Adrenal gland (tissue), 12 donors: Measurements from ENCODE around the gene COX19. TPM values are rescaled to one million over a fixed set of nuclear protein-coding genes. Genes with fewer than 3 reads are reported as not detected.

Source experiments
- DNase-seq, 7 donors: peaks; one replicate each; pipeline ENCODE4 v3.0.0-alpha.2; 2019 to 2020
- H3K27ac ChIP-seq, 5 donors: fragments of 200-600 bp; sonication (generic) in 4 of 5; 1 replicate in 3 of 5; 2 replicates in 2 of 5; pipeline versions ENCODE4 v1.5.1 to v1.8.0; 2016 to 2020; ENCODE audit warnings: mild to moderate bottlenecking in 1 of 5
- H3K27me3 ChIP-seq: fragments of 200-600 bp; 2 replicates; pipeline ENCODE4 v1.8.0; 2021
- H3K36me3 ChIP-seq, 2 donors: fragments of 200-600 bp; replicated peaks in 1 of 2; 1 replicate in 1 of 2; 2 replicates in 1 of 2; pipeline versions ENCODE4 v1.5.1 to v1.8.0; 2018 to 2022
- H3K4me1 ChIP-seq, 2 donors: fragments of 200-600 bp; replicated peaks in 1 of 2; 1 replicate in 1 of 2; 2 replicates in 1 of 2; pipeline versions ENCODE4 v1.5.1 to v1.8.0; 2018 to 2021
- H3K4me3 ChIP-seq, 4 donors: fragments of 200-600 bp; sonication (generic) in 3 of 4; one replicate each; pipeline ENCODE4 v1.5.1; 2016 to 2018
- H3K9me3 ChIP-seq, 3 donors: fragments of 200-600 bp; sonication (generic) in 1 of 3; replicated peaks in 1 of 3; 1 replicate in 2 of 3; 2 replicates in 1 of 3; pipeline versions ENCODE4 v1.5.1 to v1.8.0; 2016 to 2021
- POLR2A ChIP-seq, 2 donors: fragments of 450-650 bp; IDR thresholded peaks; one replicate each; pipeline ENCODE4 v1.6.1; 2017; ENCODE audit warnings: antibody characterized with exemption in 2 of 2, mild to moderate bottlenecking in 2 of 2, moderate library complexity in 1 of 2
- WGBS, 4 donors: extraction: QIAGEN DNeasy Blood & Tissue Kit in 2 of 4; methylation state at CpG; one replicate each; pipeline versions ENCODE4 v1.1.5 to v1.1.7; 2013 to 2017; 5-methylcytosine and 5-hydroxymethylcytosine counted together
- intact Hi-C, 2 donors: fragments of 100-400 bp; cut with DNase I; formaldehyde crosslinking; loops; one replicate each; pipeline versions ENCODE4 v1.14.1 to v1.15.0; 2022 to 2023
- polyA plus RNA-seq, 3 donors: library from polyadenylated mRNA; stranded (reverse); fragments of 200-250 nt in 2 of 3; fragments of 350-450 nt in 1 of 3; fragmentation: Illumina TruSeq in 1 of 3; extraction: RNeasy Lipid Tissue Mini Kit (QIAGEN cat#74804) in 1 of 3; gene quantifications; one replicate each; pipeline ENCODE4 v1.2.3, GENCODE V29; 2013 to 2014
- total RNA-seq, 9 donors: library from RNA; depleted of rRNA in 4 of 9; stranded (reverse); fragments of >200 nt in 4 of 9; fragments of 120-200 nt in 1 of 9; fragmentation: NEBNext Ultra II Directional in 1 of 9; extraction: Animal tissue kit (Norgen Biotek cat#: 25700) in 1 of 9; gene quantifications; one replicate each; pipeline versions ENCODE4 v1.1.0 to v1.2.4, GENCODE V29; 2013 to 2023
- TF ChIP-seq, protein P1 (sequence below), 6 experiments: fragments of 450-650 bp in 4 of 6; fragments of 200-600 bp in 2 of 6; sonication (generic) in 1 of 6; IDR thresholded peaks; 1 replicate in 5 of 6; 2 replicates in 1 of 6; pipeline versions ENCODE4 v1.5.1 to v1.8.0; 2016 to 2021; ENCODE audit warnings: antibody characterized with exemption in 6 of 6, mild to moderate bottlenecking in 2 of 6, moderate library complexity in 1 of 6
- donor health status: healthy with polysubstance abuse.
- donor health status: Bipolar disorder and iron deficiency.
- donor health status: DM: yes; HTN: yes; CAD: no.
- donor health status: DM: no; HTN: no; CAD: no.
- donor health status: DM: no; HTN: no; CAD: no.
- donor health status: DM: yes; HTN: yes; CAD: no.

Gene COX19
- total and polyA plus RNA-seq, 12 donors = 9.1 to 32.4 (median 18.9) TPM

DNA sequence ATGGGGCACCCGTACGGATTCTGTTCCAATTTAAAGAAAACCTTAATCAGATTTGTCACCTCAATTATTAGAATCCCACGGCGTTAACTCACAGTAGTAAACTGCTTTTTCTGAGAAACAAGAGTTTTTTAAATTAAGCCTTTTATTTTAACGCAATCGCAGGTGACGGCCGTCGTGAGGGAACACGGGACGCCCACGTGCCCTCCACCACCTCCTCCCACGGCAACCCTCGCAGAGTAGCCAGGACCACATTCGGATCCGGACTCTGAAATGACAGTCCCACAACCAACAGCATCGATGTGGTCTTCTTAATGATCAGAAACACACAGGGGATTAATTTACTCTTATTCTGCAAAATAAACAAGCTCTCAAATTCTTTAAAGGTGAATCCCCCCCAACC, 47.0 kb upstream of the COX19 start:
- TF ChIP-seq, protein P1, sequence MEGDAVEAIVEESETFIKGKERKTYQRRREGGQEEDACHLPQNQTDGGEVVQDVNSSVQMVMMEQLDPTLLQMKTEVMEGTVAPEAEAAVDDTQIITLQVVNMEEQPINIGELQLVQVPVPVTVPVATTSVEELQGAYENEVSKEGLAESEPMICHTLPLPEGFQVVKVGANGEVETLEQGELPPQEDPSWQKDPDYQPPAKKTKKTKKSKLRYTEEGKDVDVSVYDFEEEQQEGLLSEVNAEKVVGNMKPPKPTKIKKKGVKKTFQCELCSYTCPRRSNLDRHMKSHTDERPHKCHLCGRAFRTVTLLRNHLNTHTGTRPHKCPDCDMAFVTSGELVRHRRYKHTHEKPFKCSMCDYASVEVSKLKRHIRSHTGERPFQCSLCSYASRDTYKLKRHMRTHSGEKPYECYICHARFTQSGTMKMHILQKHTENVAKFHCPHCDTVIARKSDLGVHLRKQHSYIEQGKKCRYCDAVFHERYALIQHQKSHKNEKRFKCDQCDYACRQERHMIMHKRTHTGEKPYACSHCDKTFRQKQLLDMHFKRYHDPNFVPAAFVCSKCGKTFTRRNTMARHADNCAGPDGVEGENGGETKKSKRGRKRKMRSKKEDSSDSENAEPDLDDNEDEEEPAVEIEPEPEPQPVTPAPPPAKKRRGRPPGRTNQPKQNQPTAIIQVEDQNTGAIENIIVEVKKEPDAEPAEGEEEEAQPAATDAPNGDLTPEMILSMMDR (IDR thresholded peaks at IDR 0.05) = no peak
- 96 to 97% (median 97%) methylated on average over 17 of the region's 17 CpGs for WGBS, 4 donors
- no peaks in the 10 kb centered on the region for H3K36me3 ChIP-seq
- intact Hi-C loops = no loop called here
- peaks cover 5 to 6% of the 10 kb centered on the region in 2 donors for H3K4me1 ChIP-seq
- no peaks in the 10 kb centered on the region for H3K9me3 ChIP-seq
- no peak for DNase-seq
- no peak overlapping the region for H3K4me3 ChIP-seq
- H3K27ac ChIP-seq = no peak overlapping the region
- H3K27me3 ChIP-seq = no peaks in the 10 kb centered on the region

DNA sequence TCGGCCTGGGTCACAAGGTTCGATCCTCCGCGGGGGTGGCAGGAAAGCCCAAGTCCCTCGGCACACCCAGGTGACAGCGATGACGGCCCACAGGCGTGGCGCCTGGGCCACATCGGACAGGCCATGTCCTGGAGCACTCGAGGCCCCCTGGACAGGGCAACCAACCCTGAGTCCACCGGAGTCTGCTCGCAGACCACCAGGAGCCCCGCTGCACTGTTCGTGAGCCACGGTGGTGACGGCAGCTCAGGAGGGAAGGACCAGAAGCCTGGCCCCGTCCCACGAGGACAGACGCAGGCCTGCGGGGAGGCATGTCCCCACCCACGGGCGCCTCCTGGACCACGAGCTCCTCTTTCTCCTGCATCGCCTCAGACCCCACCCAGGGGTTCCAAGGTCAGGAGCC, 46.6 kb upstream of the COX19 start:
- TF ChIP-seq, protein P1 (IDR thresholded peaks at IDR 0.05) = no peak
- no peak for TF ChIP-seq POLR2A (IDR thresholded peaks at IDR 0.05)
- no peak overlapping the region for H3K4me3 ChIP-seq
- H3K9me3 ChIP-seq = no peaks in the 10 kb centered on the region
- intact Hi-C loops = no loop called here
- H3K4me1 ChIP-seq = peaks cover under 1 to 2% of the 10 kb centered on the region in 2 donors
- no peaks in the 10 kb centered on the region for H3K27me3 ChIP-seq
- DNase-seq = no peak
- H3K36me3 ChIP-seq = no peaks in the 10 kb centered on the region
- no peak overlapping the region for H3K27ac ChIP-seq
- 94 to 98% (median 96%) methylated on average over 11 to 25 of the region's 25 CpGs for WGBS, 4 donors

DNA sequence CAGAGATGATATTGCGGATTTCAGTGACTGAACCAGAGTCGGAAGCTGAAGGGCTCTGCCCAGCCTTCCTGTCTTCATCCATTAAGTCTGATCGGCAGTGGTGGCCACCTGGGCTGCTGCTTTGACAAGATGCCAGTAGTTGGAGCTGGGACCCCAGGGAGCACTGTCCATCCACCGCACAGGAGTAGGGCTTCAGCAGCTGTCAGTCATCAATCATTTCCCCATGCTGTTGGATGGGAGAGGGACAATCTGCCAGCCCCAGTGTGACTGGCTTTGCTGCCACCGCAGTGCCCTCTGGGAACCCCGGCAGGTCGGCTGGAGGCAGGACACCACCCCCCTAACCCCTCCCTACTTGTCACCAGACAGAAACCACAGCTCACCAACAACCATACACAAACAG, 46.0 kb upstream of the COX19 start:
- no peaks in the 10 kb centered on the region for H3K4me1 ChIP-seq
- TF ChIP-seq POLR2A (IDR thresholded peaks at IDR 0.05) = no peak
- TF ChIP-seq, protein P1 (IDR thresholded peaks at IDR 0.05) = no peak
- no peaks in the 10 kb centered on the region for H3K27me3 ChIP-seq
- H3K36me3 ChIP-seq = no peaks in the 10 kb centered on the region
- whole genome bisulfite sequencing, 4 donors = 67 to 71% (median 71%) methylated on average over 6 to 7 of the region's 7 CpGs; no CpG with 5 or more reads in 1 of the 4 donors
- no peak overlapping the region for H3K27ac ChIP-seq
- no peak overlapping the region for H3K4me3 ChIP-seq
- no peak for DNase-seq
- intact Hi-C loops = no loop called here
- no peaks in the 10 kb centered on the region for H3K9me3 ChIP-seq

DNA sequence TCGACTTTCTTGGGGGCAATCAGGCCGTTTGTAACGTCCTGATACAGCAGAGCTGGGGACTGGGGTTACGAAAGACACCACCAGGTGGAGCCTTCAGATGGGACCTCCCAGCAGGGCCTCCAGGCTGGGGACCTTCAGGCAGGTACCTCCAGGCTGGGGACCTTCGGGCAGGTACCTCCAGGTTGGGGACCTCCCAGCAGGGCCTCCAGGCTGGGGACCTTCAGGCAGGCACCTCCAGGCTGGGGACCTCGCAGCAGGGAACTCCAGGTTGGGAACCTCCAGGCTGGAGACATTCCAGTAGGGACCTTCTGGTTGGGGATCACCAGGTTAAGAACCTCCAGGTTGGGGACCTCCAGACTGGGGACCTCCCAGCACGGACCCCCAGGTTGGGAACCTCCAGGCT, 45.5 kb upstream of the COX19 start:
- Histone ChIP-seq H3K9me3 (no peaks in the 10 kb centered on the region), H3K4me3 (no peak overlapping the region), H3K4me1 (no peaks in the 10 kb centered on the region), H3K27me3 (no peaks in the 10 kb centered on the region), H3K36me3 (no peaks in the 10 kb centered on the region), H3K27ac (no peak overlapping the region)
- intact Hi-C loops = no loop called here
- 65 to 90% (median 82%) methylated on average over 4 to 7 of the region's 7 CpGs for WGBS, 4 donors
- TF ChIP-seq POLR2A (IDR thresholded peaks at IDR 0.05) = no peak
- TF ChIP-seq, protein P1 (IDR thresholded peaks at IDR 0.05) = no peak
- DNase-seq = no peak
